Small intestine (tissue), 7 donors: Measurements from ENCODE around the gene SHPK. TPM values are rescaled to one million over a fixed set of nuclear protein-coding genes. Genes with fewer than 3 reads are reported as not detected.

Experiments used
- DNase-seq, 2 donors: peaks; one replicate each; pipeline versions ENCODE4 v3.0.0 to v3.0.0-alpha.2; 2013
- FAIRE-seq: peaks from 2 replicates; lab custom pipeline; 2012; peaks lifted over from hg19 to GRCh38; lab: Jason Lieb, UNC
- H3K27ac ChIP-seq, 3 donors: one replicate each; pipeline ENCODE4 v1.5.1; 2013; ENCODE audit warnings: low read length in 2 of 3, mild to moderate bottlenecking in 2 of 3, control low read depth in 1 of 3, inconsistent platforms in 1 of 3, low read depth in 1 of 3, moderate library complexity in 1 of 3
- H3K27me3 ChIP-seq, 3 donors: one replicate each; pipeline ENCODE4 v1.6.1; 2013; ENCODE audit warnings: low read length in 3 of 3, inconsistent platforms in 1 of 3; ENCODE audit not compliant: control insufficient read depth in 3 of 3, insufficient read depth in 3 of 3
- H3K36me3 ChIP-seq, 3 donors: one replicate each; pipeline ENCODE4 v1.6.1; 2013; ENCODE audit warnings: low read length in 3 of 3, inconsistent platforms in 1 of 3, low read depth in 1 of 3, mild to moderate bottlenecking in 1 of 3, moderate library complexity in 1 of 3; ENCODE audit not compliant: control insufficient read depth in 3 of 3, insufficient read depth in 2 of 3
- H3K4me1 ChIP-seq, 3 donors: one replicate each; pipeline ENCODE4 v1.6.1; 2013; ENCODE audit warnings: low read length in 2 of 3, inconsistent platforms in 1 of 3, low read depth in 1 of 3, mild to moderate bottlenecking in 1 of 3, moderate library complexity in 1 of 3; ENCODE audit not compliant: control insufficient read depth in 3 of 3, insufficient read depth in 2 of 3
- H3K4me3 ChIP-seq, 3 donors: one replicate each; pipeline ENCODE4 v1.5.1; 2013; ENCODE audit warnings: low read length in 3 of 3, control low read depth in 1 of 3, inconsistent platforms in 1 of 3, low read depth in 1 of 3, mild to moderate bottlenecking in 1 of 3, moderate library complexity in 1 of 3
- H3K9me3 ChIP-seq, 2 donors: one replicate each; pipeline ENCODE4 v1.6.1; 2013; ENCODE audit warnings: low read depth in 1 of 2, low read length in 1 of 2; ENCODE audit not compliant: control insufficient read depth in 2 of 2, insufficient read depth in 1 of 2
- WGBS, 3 donors: extraction: QIAGEN DNeasy Blood & Tissue Kit; methylation state at CpG; one replicate each; pipeline ENCODE4 v1.1.7; 2013; 5-methylcytosine and 5-hydroxymethylcytosine counted together
- polyA plus RNA-seq, 4 donors: library from polyadenylated mRNA; stranded (reverse) in 3 of 4; unstranded in 1 of 4; fragments of 200-250 nt in 3 of 4; fragments of 120-200 nt in 1 of 4; gene quantifications; one replicate each; pipeline versions ENCODE4 v1.2.1 to v1.2.3, GENCODE V29; 2013
- donor health status: healthy with polysubstance abuse.
- donor health status: control.
- donor health status: control.
- donor health status: Bipolar disorder and iron deficiency.
- donor health status: healthy.

SHPK gene
- polyA plus RNA-seq, 4 donors = 12.7 to 21.9 (median 18.1) TPM

DNA sequence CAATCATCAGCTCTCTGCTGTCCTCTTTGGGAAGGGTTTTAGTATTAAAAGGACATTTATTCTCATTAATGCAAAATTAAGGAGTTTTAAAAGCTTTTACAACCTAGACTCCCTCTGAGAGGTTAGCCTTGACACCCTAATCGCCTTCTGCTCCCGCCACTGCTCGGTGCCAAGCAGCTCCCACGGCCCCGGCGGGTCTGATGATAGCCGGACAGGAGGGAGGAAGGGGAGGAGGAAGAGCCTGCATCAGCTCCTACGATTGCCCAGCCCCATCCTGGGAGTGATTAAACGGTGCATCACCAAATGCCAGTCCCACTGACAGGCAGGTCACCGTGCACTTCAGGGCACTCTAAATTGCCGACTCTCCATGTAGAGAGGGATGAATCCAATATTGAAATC, 8.3 kb downstream of the SHPK start:
- no peak for FAIRE-seq
- no peak for DNase-seq
- peaks cover 8 to 71% (median 27%) of the 10 kb centered on the region in 3 donors for H3K36me3 ChIP-seq

DNA sequence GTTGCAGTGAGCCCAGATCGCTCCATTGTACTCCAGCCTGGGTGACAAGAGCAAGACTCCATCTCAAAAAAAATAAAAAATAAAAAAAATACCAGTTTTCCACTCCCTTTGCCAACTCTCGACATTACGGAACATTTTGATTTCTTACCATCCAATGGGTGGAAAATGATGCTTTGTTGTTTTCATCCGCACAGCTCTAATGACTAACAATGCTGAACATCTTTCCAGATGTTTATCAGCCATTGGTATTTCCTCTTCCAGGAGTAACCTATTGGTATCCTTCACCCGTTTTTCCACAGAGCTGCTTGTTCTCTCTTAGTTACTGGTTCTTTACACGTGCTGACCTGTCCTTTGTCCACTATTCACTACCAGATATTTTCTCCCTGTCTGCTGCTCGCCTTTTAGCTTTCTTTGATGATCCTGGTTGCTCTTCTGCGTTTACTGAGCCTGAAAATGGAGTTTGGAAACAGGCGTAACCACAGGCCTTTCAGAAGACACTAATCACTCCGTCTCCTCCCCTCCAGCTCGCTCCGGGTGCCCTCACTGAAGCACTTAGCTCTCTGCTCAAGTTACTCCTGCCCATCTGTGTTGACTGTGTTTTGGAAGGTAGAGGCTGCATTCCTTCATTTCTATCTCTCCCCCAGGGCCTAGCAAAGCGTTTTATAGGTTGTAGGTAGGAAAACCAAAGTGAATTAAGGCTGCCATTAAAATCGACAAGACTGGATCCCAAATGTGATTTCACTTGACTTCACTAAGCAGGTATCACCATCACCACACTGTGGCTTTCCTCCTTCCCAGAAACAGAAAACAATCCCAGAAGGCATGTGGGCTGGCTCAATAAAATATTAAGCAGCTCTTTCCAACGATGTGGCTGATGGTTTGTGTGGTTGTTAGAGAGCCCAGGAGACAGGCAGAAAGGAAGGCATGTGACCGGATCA, 8.9 kb downstream of the SHPK start:
- WGBS, 3 donors = 76 to 90% (median 89%) methylated on average over 16 of the region's 16 CpGs
- Histone ChIP-seq H3K4me3 (no peak overlapping the region), H3K4me1 (no peaks in the 10 kb centered on the region), H3K9me3 (no peaks in the 10 kb centered on the region), H3K27ac (no peak overlapping the region), H3K27me3 (no peaks in the 10 kb centered on the region), H3K36me3 (peaks cover 9 to 73% (median 30%) of the 10 kb centered on the region in 3 donors)
- no peak for DNase-seq
- no peak for FAIRE-seq

More for the DNA sequence above, 8.3 kb downstream of the SHPK start:
- 92 to 95% (median 94%) methylated on average over 11 of the region's 11 CpGs for WGBS, 3 donors
- Histone ChIP-seq H3K9me3 (no peaks in the 10 kb centered on the region), H3K27ac (no peak overlapping the region), H3K4me3 (no peak overlapping the region), H3K4me1 (no peaks in the 10 kb centered on the region), H3K27me3 (no peaks in the 10 kb centered on the region)

DNA sequence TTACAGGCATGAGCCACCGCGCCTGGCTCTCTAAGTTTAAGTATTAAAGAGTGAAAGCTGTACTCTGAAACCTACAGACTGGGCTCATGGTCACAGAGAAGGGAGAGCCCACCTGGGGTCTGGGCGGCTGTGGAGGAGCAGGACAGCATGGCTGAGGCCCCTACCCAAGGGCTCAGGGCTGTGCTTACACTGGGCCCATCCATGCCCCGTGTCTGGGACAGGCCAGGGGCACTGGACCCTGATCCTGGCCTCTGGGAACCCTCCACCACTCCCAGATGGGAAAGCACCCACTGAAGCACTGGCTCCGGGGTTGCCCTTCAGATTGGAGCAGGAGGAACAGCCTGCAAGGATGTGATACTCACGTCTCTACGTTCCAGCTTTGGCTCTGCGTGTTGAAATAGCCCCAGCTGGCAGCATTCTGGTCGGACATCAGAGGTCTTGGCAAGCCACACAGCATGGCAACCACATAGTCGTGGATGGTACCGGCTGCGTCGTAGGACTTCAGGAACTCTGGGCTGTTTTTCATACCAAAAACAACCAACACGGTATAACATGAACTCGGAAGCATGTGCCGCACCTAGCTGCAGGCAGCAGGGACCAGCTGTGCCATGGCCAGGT, 13.0 kb downstream of the SHPK start:
- peaks cover 0 to 7% of the 10 kb centered on the region in 2 donors for H3K9me3 ChIP-seq
- FAIRE-seq (no peak), DNase-seq (no peak)
- no peak overlapping the region for H3K27ac ChIP-seq
- no peaks in the 10 kb centered on the region for H3K4me1 ChIP-seq
- H3K27me3 ChIP-seq = no peaks in the 10 kb centered on the region
- WGBS, 3 donors = 96% methylated on average over 16 of the region's 16 CpGs
- H3K36me3 ChIP-seq = peaks cover 17 to 71% (median 33%) of the 10 kb centered on the region in 3 donors
- H3K4me3 ChIP-seq = no peak overlapping the region

DNA sequence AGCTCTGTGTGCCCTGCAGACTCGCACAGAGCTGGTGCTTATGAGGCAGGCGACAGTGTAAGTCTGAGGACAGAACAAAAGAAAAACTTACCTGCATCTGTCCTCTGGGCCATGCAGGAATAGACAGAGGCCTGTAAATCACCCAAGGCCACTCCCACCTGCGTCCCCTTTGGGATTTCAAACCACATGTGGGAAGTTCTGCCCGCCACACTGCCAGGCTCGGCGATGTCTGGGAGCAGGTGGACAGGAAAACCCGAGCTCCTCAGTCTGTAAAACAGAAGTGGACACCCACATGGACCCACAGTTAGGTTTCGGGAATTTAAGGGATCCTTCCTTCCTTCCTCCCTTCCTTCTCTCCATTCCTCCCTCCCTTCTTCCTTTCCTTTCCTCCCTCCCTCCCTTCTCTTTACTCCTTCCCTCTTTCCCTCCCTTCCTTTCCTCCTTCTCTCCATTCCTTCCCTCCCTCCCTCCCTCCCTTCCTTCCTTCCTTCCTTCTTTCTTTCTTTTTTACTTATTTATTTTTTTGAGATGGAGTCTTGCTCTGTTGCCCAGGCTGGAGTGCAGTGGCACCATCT, 14.8 kb downstream of the SHPK start:
- no peak for FAIRE-seq
- WGBS, 3 donors = 94 to 98% (median 96%) methylated on average over 8 of the region's 8 CpGs
- Histone ChIP-seq H3K27me3 (no peaks in the 10 kb centered on the region), H3K27ac (no peak overlapping the region), H3K4me3 (no peak overlapping the region), H3K4me1 (no peaks in the 10 kb centered on the region), H3K36me3 (peaks cover 21 to 69% (median 37%) of the 10 kb centered on the region in 3 donors), H3K9me3 (peaks cover 0 to 12% of the 10 kb centered on the region in 2 donors)
- no peak for DNase-seq

DNA sequence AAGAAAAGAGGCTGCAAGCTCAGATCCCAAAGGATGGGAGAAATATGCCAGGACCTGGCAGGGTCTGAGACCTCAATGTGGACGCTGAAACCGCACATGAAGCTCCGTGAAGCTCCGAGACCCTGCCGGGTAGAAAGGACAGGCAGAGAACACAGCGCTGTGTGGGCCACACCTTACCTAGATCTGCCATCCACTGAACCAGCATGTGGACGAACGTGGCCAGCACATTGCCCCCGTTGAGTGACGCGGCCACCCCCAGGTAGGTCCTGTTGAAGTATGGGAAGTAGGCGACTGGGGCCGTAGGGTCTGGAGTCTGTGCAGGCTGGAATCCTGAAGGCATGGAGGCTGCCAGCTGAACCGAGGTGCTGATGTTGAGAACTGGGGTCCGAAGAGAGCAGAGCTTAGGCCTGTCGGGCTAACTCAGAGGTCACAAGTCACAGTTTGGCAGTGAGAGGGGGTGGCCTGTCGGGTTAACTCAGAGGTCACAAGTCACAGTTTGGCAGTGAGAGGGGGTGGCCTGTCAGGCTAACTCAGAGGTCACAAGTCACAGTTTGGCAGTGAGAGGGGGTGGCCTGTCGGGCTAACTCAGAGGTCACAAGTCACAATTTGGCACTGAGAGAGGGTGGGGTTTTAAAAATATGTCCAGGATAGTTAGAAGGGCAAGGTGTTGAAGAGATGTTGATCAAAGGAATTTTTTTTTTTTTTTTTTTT, 20.7 kb downstream of the SHPK start:
- Histone ChIP-seq H3K9me3 (peaks cover 0 to 12% of the 10 kb centered on the region in 2 donors), H3K36me3 (peaks cover 16 to 76% (median 34%) of the 10 kb centered on the region in 3 donors), H3K27me3 (no peaks in the 10 kb centered on the region), H3K4me1 (no peaks in the 10 kb centered on the region), H3K27ac (no peak overlapping the region), H3K4me3 (no peak overlapping the region)
- DNase-seq (no peak), FAIRE-seq (no peak)
- WGBS, 3 donors = 96 to 98% (median 97%) methylated on average over 18 of the region's 18 CpGs

DNA sequence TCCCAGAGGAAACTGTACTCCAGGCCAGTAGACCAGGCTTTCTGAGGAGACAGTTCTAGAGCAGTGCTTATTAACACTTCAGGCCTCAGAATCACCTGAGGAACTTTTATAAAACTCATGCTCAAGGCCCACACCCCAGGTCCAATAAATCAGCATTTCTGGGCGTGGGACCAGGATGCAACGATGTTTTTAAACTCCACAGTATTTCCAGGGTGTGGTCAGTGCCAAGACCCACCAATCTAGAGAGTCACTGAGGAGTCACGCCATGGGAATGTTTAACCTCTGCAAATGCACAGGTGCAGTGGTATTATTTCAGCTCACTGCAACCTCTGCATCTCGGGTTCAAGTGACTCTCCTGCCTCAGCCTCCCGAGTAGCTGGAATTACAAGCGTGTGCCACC, 22.9 kb downstream of the SHPK start:
- peak in 1 of 2 donors; percentile 52 for DNase-seq
- no peak overlapping the region for H3K27ac ChIP-seq

DNA sequence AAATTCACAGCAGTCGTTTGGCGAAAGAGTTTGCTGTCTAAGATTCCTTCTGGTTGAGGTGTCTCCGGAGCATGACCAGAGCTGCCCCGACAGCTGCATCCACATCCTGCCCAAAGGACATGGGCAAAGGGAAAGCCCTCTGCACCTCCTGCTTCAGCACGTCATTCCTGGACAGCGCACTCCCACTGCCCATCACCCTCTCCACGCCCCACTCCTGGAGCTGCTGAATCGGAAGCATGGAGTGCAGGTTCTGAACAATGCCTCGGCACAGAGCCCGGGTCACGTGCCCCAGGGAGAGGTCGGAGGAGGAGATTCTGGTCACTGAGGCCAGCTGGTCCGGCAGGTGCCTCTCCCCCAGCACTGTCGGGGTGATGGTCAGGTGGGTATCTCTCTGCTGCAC, 25.5 kb downstream of the SHPK start:
- no peaks in the 10 kb centered on the region for H3K4me1 ChIP-seq
- no peak for FAIRE-seq
- no peak for DNase-seq
- H3K36me3 ChIP-seq = peaks cover 10 to 86% (median 24%) of the 10 kb centered on the region in 3 donors
- H3K27me3 ChIP-seq = no peaks in the 10 kb centered on the region
- 91 to 94% (median 91%) methylated on average over 14 of the region's 14 CpGs for WGBS, 3 donors
- no peaks in the 10 kb centered on the region for H3K9me3 ChIP-seq
- H3K4me3 ChIP-seq = no peak overlapping the region
- H3K27ac ChIP-seq = no peak overlapping the region

More for the DNA sequence above, 22.9 kb downstream of the SHPK start:
- H3K27me3 ChIP-seq = no peaks in the 10 kb centered on the region
- FAIRE-seq = no peak
- no peak overlapping the region for H3K4me3 ChIP-seq
- no peaks in the 10 kb centered on the region for H3K4me1 ChIP-seq
- H3K9me3 ChIP-seq = peaks cover 0 to 4% of the 10 kb centered on the region in 2 donors
- peaks cover 14 to 81% (median 34%) of the 10 kb centered on the region in 3 donors for H3K36me3 ChIP-seq
- WGBS, 3 donors = 73 to 84% (median 78%) methylated on average over 6 of the region's 6 CpGs

DNA sequence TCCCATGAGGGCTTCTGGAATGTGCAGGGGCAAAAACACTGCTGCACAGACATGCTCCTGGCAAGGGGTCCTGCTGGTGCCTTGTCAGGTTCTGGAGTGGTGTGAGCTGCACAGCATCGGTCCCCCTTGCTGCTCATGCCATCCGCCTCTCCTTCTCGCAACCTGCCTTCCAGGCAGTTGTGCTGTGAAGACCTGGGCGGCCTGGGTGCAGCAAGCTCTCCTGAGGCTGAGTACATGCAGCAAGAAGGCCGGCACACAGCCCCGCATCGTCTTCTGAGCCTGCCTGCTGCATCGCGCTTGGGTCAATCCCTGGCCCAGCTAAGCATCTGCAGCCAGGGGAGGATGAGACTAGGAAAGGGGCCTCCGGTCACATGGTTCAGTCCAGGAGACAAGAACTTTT, 26.4 kb downstream of the SHPK start:
- 85 to 97% (median 97%) methylated on average over 10 of the region's 10 CpGs for WGBS, 3 donors
- no peak for DNase-seq
- Histone ChIP-seq H3K9me3 (no peaks in the 10 kb centered on the region), H3K4me1 (no peaks in the 10 kb centered on the region), H3K27me3 (no peaks in the 10 kb centered on the region), H3K4me3 (no peak overlapping the region), H3K36me3 (peaks cover 4 to 83% (median 18%) of the 10 kb centered on the region in 3 donors), H3K27ac (no peak overlapping the region)
- no peak for FAIRE-seq
